ENCODE results near the gene LRRC40.

The LRRC40 gene

GRCh38 chr1:70156529-70157120 is 48.8 kb downstream of the LRRC40 start:
- no peak for TF ChIP-seq CTCF (IDR thresholded peaks at IDR 0.05; ENCODE audit: low read depth, low read length, missing control alignments)
- DNase-seq (ENCODE audit: extremely low read depth, low read depth) = no peak
- H3K4me3 ChIP-seq (replicated peaks; ENCODE audit: low read depth, low read length) = no peak overlapping the region

GRCh38 chr1:70153739-70154138 is 51.6 kb downstream of the LRRC40 start:
- TF ChIP-seq CTCF (IDR thresholded peaks at IDR 0.05; ENCODE audit: low read depth, low read length, missing control alignments) = no peak
- no peak overlapping the region for H3K4me3 ChIP-seq (replicated peaks; ENCODE audit: low read depth, low read length)
- no peak for DNase-seq (ENCODE audit: extremely low read depth, low read depth)

- no peak for TF ChIP-seq CTCF (IDR thresholded peaks at IDR 0.05; ENCODE audit: low read depth, low read length, missing control alignments)
- DNase-seq (ENCODE audit: extremely low read depth, low read depth) = no peak
- H3K4me3 ChIP-seq (replicated peaks; ENCODE audit: low read depth, low read length) = no peak overlapping the region
Measured at GRCh38 chr1:70150444-70150843, 54.9 kb downstream of the LRRC40 start.

- no peak for TF ChIP-seq CTCF (IDR thresholded peaks at IDR 0.05; ENCODE audit: low read depth, low read length, missing control alignments)
- no peak overlapping the region for H3K4me3 ChIP-seq (replicated peaks; ENCODE audit: low read depth, low read length)
- DNase-seq (ENCODE audit: extremely low read depth, low read depth) = peak; percentile 3
Measured at GRCh38 chr1:70146488-70146887, 58.9 kb downstream of the LRRC40 start.

- H3K4me3 ChIP-seq (replicated peaks; ENCODE audit: low read depth, low read length) = no peak overlapping the region
- TF ChIP-seq CTCF (IDR thresholded peaks at IDR 0.05; ENCODE audit: low read depth, low read length, missing control alignments) = peak; percentile 25
- DNase-seq (ENCODE audit: extremely low read depth, low read depth) = peak; percentile 20
Measured at GRCh38 chr1:70143048-70143659, 62.2 kb downstream of the LRRC40 start.

GRCh38 chr1:70142075-70142474 is 63.3 kb downstream of the LRRC40 start:
- no peak overlapping the region for H3K4me3 ChIP-seq (replicated peaks; ENCODE audit: low read depth, low read length)
- no peak for TF ChIP-seq CTCF (IDR thresholded peaks at IDR 0.05; ENCODE audit: low read depth, low read length, missing control alignments)
- DNase-seq (ENCODE audit: extremely low read depth, low read depth) = no peak

- no peak overlapping the region for H3K4me3 ChIP-seq (replicated peaks; ENCODE audit: low read depth, low read length)
- TF ChIP-seq CTCF (IDR thresholded peaks at IDR 0.05; ENCODE audit: low read depth, low read length, missing control alignments) = no peak
- no peak for DNase-seq (ENCODE audit: extremely low read depth, low read depth)
Measured at GRCh38 chr1:70140894-70141293, 64.5 kb downstream of the LRRC40 start.
